Naive thymus-derived CD4-positive, alpha-beta T cell (primary cell): ENCODE measurements around the gene RNGTT. TPM values are rescaled to one million over a fixed set of nuclear protein-coding genes. Genes with fewer than 3 reads are reported as not detected.

Source experiments
- ATAC-seq: fragments of 150-1000 bp; cut with Tn5 transposase; 2 replicates; pipeline ENCODE4 v1.10.0; 2021; ENCODE audit warnings: mild to moderate bottlenecking, moderate library complexity
- CTCF ChIA-PET: fragments of 350-600 bp; sonication (Branson Sonifier 250); formaldehyde crosslinking; loops from one replicate; lab custom pipeline; 2021; ENCODE audit warnings: antibody characterized with exemption; lab: Charles Lee
- POLR2A ChIA-PET: fragments of 350-600 bp; sonication (Branson Sonifier 250); formaldehyde crosslinking; loops from one replicate; lab custom pipeline; 2021; ENCODE audit warnings: antibody characterized with exemption, inconsistent platforms; lab: Charles Lee
- DNase-seq, 9 donors: peaks; one replicate each; pipeline versions ENCODE4 v3.0.0 to v3.0.0-alpha.2; 2020 to 2022; ENCODE audit warnings: mixed read lengths in 1 of 9
- H3K27ac ChIP-seq: one replicate; pipeline ENCODE4 v1.7.0; 2013; ENCODE audit warnings: mild to moderate bottlenecking, low read depth, low read length, moderate library complexity
- H3K27me3 ChIP-seq, 2 donors: one replicate each; pipeline ENCODE4 v1.7.0; 2013; ENCODE audit warnings: low read length in 2 of 2, mild to moderate bottlenecking in 2 of 2, moderate library complexity in 2 of 2; ENCODE audit not compliant: control insufficient read depth in 2 of 2, insufficient read depth in 2 of 2
- H3K36me3 ChIP-seq, 3 experiments: 1 replicate in 2 of 3; 2 replicates in 1 of 3; pipeline ENCODE4 v1.7.0; 2013; ENCODE audit warnings: low read length in 3 of 3, mild to moderate bottlenecking in 3 of 3, moderate library complexity in 1 of 3; ENCODE audit not compliant: insufficient read depth in 3 of 3, control insufficient read depth in 2 of 3
- H3K4me1 ChIP-seq, 2 donors: one replicate each; pipeline ENCODE4 v1.7.0; 2013; ENCODE audit warnings: low read length in 2 of 2, mild to moderate bottlenecking in 2 of 2, moderate library complexity in 1 of 2; ENCODE audit not compliant: control insufficient read depth in 2 of 2, insufficient read depth in 2 of 2
- H3K4me3 ChIP-seq: 2 replicates; pipeline ENCODE4 v1.7.0; 2013; ENCODE audit warnings: mild to moderate bottlenecking, low read length
- H3K9me3 ChIP-seq, 3 experiments: 1 replicate in 2 of 3; 2 replicates in 1 of 3; pipeline ENCODE4 v1.7.0; 2013; ENCODE audit warnings: low read length in 3 of 3; ENCODE audit not compliant: control insufficient read depth in 2 of 3
- H3K27ac Mint-ChIP-seq, 9 donors: one replicate each; pipeline ENCODE4 v1.8.0; 2020 to 2022; ENCODE audit warnings: mixed read lengths in 9 of 9, mild to moderate bottlenecking in 8 of 9, moderate library complexity in 5 of 9, inconsistent platforms in 2 of 9
- H3K27me3 Mint-ChIP-seq, 5 donors: one replicate each; pipeline ENCODE4 v1.8.0; 2021 to 2022; ENCODE audit warnings: mixed read lengths in 5 of 5, mild to moderate bottlenecking in 1 of 5
- H3K36me3 Mint-ChIP-seq, 5 donors: one replicate each; pipeline ENCODE4 v1.8.0; 2020 to 2022; ENCODE audit warnings: mixed read lengths in 5 of 5, mild to moderate bottlenecking in 3 of 5, inconsistent platforms in 1 of 5
- H3K4me1 Mint-ChIP-seq, 7 donors: one replicate each; pipeline ENCODE4 v1.8.0; 2020 to 2022; ENCODE audit warnings: mixed read lengths in 7 of 7, mild to moderate bottlenecking in 3 of 7, inconsistent platforms in 1 of 7
- H3K4me3 Mint-ChIP-seq, 10 donors: one replicate each; pipeline ENCODE4 v1.8.0; 2020 to 2022; ENCODE audit warnings: mild to moderate bottlenecking in 10 of 10, mixed read lengths in 10 of 10, moderate library complexity in 6 of 10, inconsistent platforms in 2 of 10
- H3K9me3 Mint-ChIP-seq, 11 donors: one replicate each; pipeline ENCODE4 v1.8.0; 2020 to 2022; ENCODE audit warnings: mixed read lengths in 11 of 11, mild to moderate bottlenecking in 4 of 11, inconsistent platforms in 1 of 11, moderate library complexity in 1 of 11
- intact Hi-C, 2 donors: fragments of 100-400 bp; cut with micrococcal nuclease; formaldehyde crosslinking; loops; one replicate each; pipeline ENCODE4 v1.15.1; 2023
- polyA plus RNA-seq, 2 donors: library from polyadenylated mRNA; unstranded; fragments of 300-500 nt; fragmentation: Illumina TruSeq; gene quantifications; one replicate each; pipeline ENCODE4 v1.2.3, GENCODE V29; 2021
- total RNA-seq, 6 experiments: library from RNA in 5 of 6; stranded (reverse) in 5 of 6; gene quantifications; 1 replicate in 5 of 6; 2 replicates in 1 of 6; pipeline ENCODE4 v1.2.3 and lab custom pipeline; 2021 to 2026

The RNGTT gene
- total and polyA plus RNA-seq, 7 experiments from 2014 or later, result 15.4 to 26.5 (median 19.3) TPM

- H3K4me1 Mint-ChIP-seq, result no peaks in the 10 kb centered on the region
- intact Hi-C loops, result no loop called here
- no peaks in the 10 kb centered on the region for H3K9me3 ChIP-seq
- no peak overlapping the region for H3K4me3 ChIP-seq
- ChIA-PET CTCF (interaction anchor here (0.7 kb wide), 1 partner anchor 19 kb away, joined by 3 read pairs; no protein-coding TSS in a partner anchor), POLR2A (no interaction called here)
- peaks cover 0 to 4% (median 0%) of the 10 kb centered on the region in 11 donors for H3K9me3 Mint-ChIP-seq
- H3K4me3 Mint-ChIP-seq, result no peak overlapping the region
- H3K27ac Mint-ChIP-seq, result no peak overlapping the region
- peaks cover 0 to 47% (median 27%) of the 10 kb centered on the region in 5 donors for H3K36me3 Mint-ChIP-seq
- ATAC-seq (no peak), DNase-seq (no peak)
- H3K27ac ChIP-seq, result no peak overlapping the region
- no peaks in the 10 kb centered on the region for H3K27me3 Mint-ChIP-seq
- no peaks in the 10 kb centered on the region for H3K4me1 ChIP-seq
- peaks cover 0 to 9% (median 0%) of the 10 kb centered on the region in 3 experiments for H3K36me3 ChIP-seq
- no peaks in the 10 kb centered on the region for H3K27me3 ChIP-seq
Measured at GRCh38 chr6:88890394-88890793, 73.0 kb downstream of the RNGTT start.

DNA sequence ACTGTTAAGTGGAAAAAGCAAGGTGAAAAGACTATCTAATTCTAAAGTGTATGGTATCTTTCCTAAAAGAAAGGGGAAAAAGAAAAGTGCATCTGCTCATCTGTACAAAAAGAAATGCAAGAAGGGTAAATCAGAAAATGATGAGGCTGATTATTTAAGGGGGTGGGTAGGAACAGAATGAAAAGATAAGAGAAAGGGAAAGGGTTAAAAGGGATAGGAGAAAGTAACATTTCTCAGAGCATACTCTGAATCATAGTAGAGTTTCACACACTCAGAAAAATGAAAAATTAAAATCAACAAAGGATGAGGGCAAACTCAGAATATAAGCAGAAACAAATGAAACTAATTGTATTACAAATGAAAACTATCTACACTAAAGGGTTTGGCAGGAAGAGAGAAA lies 79.1 kb downstream of the RNGTT start:
- H3K4me3 Mint-ChIP-seq, result no peak overlapping the region
- peaks cover 0 to 15% (median 2%) of the 10 kb centered on the region in 7 donors for H3K4me1 Mint-ChIP-seq
- H3K27ac Mint-ChIP-seq, result peak overlapping the region in 2 of 9 donors; percentile 0 to 5

GRCh38 chr6:88882536-88882935 lies 80.9 kb downstream of the RNGTT start:
- peaks cover 0 to 15% (median 2%) of the 10 kb centered on the region in 7 donors for H3K4me1 Mint-ChIP-seq
- POLR2A ChIA-PET, result no interaction called here
- no peak overlapping the region for H3K4me3 Mint-ChIP-seq
- H3K9me3 Mint-ChIP-seq, result peaks cover 0 to 6% (median 0%) of the 10 kb centered on the region in 11 donors
- Histone ChIP-seq H3K4me1 (no peaks in the 10 kb centered on the region), H3K9me3 (no peaks in the 10 kb centered on the region), H3K27me3 (no peaks in the 10 kb centered on the region), H3K4me3 (no peak overlapping the region), H3K27ac (no peak overlapping the region), H3K36me3 (peaks cover 0 to 15% (median 0%) of the 10 kb centered on the region in 3 experiments)
- DNase-seq (no peak), ATAC-seq (no peak)
- no peaks in the 10 kb centered on the region for H3K27me3 Mint-ChIP-seq
- peaks cover 0 to 46% (median 43%) of the 10 kb centered on the region in 5 donors for H3K36me3 Mint-ChIP-seq
- CTCF ChIA-PET, result no interaction called here
- no peak overlapping the region for H3K27ac Mint-ChIP-seq
- intact Hi-C loops, result no loop called here

More for the DNA sequence above, 79.1 kb downstream of the RNGTT start:
- no peaks in the 10 kb centered on the region for H3K27me3 ChIP-seq
- peaks cover 0 to 15% (median 0%) of the 10 kb centered on the region in 3 experiments for H3K36me3 ChIP-seq
- no peaks in the 10 kb centered on the region for H3K4me1 ChIP-seq
- intact Hi-C loops, result no loop called here
- no peaks in the 10 kb centered on the region for H3K27me3 Mint-ChIP-seq
- no peak overlapping the region for H3K4me3 ChIP-seq
- ATAC-seq (no peak), DNase-seq (no peak)
- peaks cover 0 to 53% (median 48%) of the 10 kb centered on the region in 5 donors for H3K36me3 Mint-ChIP-seq
- no peaks in the 10 kb centered on the region for H3K9me3 ChIP-seq
- ChIA-PET POLR2A (no interaction called here), CTCF (no interaction called here)
- peaks cover 0 to 6% (median 0%) of the 10 kb centered on the region in 11 donors for H3K9me3 Mint-ChIP-seq
- no peak overlapping the region for H3K27ac ChIP-seq

GRCh38 chr6:88881451-88881850 lies 82.0 kb downstream of the RNGTT start:
- H3K4me1 Mint-ChIP-seq, result peaks cover 0 to 15% (median 2%) of the 10 kb centered on the region in 7 donors
- POLR2A ChIA-PET, result no interaction called here
- peaks cover 0 to 6% (median 0%) of the 10 kb centered on the region in 11 donors for H3K9me3 Mint-ChIP-seq
- intact Hi-C loops, result no loop called here
- no peak overlapping the region for H3K27ac ChIP-seq
- no peaks in the 10 kb centered on the region for H3K27me3 ChIP-seq
- H3K4me3 ChIP-seq, result no peak overlapping the region
- peaks cover 0 to 12% (median 0%) of the 10 kb centered on the region in 3 experiments for H3K36me3 ChIP-seq
- H3K27me3 Mint-ChIP-seq, result no peaks in the 10 kb centered on the region
- H3K36me3 Mint-ChIP-seq, result peaks cover 0 to 35% (median 32%) of the 10 kb centered on the region in 5 donors
- H3K4me1 ChIP-seq, result no peaks in the 10 kb centered on the region
- DNase-seq (no peak), ATAC-seq (no peak)
- H3K4me3 Mint-ChIP-seq, result no peak overlapping the region
- CTCF ChIA-PET, result no interaction called here
- peak overlapping the region in 1 of 9 donors; percentile 0 for H3K27ac Mint-ChIP-seq
- no peaks in the 10 kb centered on the region for H3K9me3 ChIP-seq

DNA sequence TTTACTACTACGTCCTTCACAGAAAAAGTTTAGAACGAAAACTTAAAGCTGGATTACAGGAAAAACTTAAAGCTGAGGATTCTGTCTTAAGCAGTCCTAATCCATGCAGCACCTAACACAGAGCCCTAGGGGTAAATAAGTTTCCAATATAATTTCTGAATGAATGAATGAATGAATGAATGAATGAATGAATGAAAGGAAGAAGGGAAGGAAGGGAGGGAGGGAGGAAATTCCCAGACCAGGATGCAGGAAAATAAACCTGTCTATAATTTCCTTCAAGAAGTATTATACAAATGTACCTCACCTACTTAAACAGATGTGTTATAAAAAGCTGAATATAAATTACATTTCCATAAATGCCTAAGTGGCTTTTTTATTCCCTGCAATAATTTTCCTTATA lies 83.4 kb downstream of the RNGTT start:
- Mint-ChIP-seq H3K4me3 (no peak overlapping the region), H3K9me3 (peaks cover 0 to 2% (median 0%) of the 10 kb centered on the region in 11 donors), H3K27ac (no peak overlapping the region), H3K4me1 (peaks cover 0 to 20% (median 4%) of the 10 kb centered on the region in 7 donors), H3K36me3 (peaks cover 0 to 22% (median 18%) of the 10 kb centered on the region in 5 donors), H3K27me3 (no peaks in the 10 kb centered on the region)
- Histone ChIP-seq H3K27ac (no peak overlapping the region), H3K36me3 (peaks cover 0 to 3% (median 0%) of the 10 kb centered on the region in 3 experiments), H3K4me1 (no peaks in the 10 kb centered on the region), H3K9me3 (no peaks in the 10 kb centered on the region), H3K4me3 (no peak overlapping the region), H3K27me3 (no peaks in the 10 kb centered on the region)
- CTCF ChIA-PET, result interaction anchor here (0.6 to 1.9 kb wide), 3 partner anchors 9 to 1588 kb away, joined by 3 to 6 read pairs (median 5); no protein-coding TSS in a partner anchor
- ATAC-seq (no peak), DNase-seq (no peak)
- POLR2A ChIA-PET, result no interaction called here
- intact Hi-C loops, result no loop called here

GRCh38 chr6:88877893-88878292 lies 85.5 kb downstream of the RNGTT start:
- intact Hi-C loops, result no loop called here
- Mint-ChIP-seq H3K4me1 (peaks cover 0 to 32% (median 20%) of the 10 kb centered on the region in 7 donors), H3K27ac (no peak overlapping the region), H3K9me3 (no peaks in the 10 kb centered on the region), H3K4me3 (no peak overlapping the region), H3K36me3 (peaks cover 0 to 4% (median 2%) of the 10 kb centered on the region in 5 donors), H3K27me3 (no peaks in the 10 kb centered on the region)
- Histone ChIP-seq H3K27me3 (no peaks in the 10 kb centered on the region), H3K9me3 (no peaks in the 10 kb centered on the region), H3K4me1 (no peaks in the 10 kb centered on the region), H3K36me3 (no peaks in the 10 kb centered on the region), H3K4me3 (no peak overlapping the region), H3K27ac (no peak overlapping the region)
- ChIA-PET CTCF (no interaction called here), POLR2A (no interaction called here)
- ATAC-seq (no peak), DNase-seq (no peak)

GRCh38 chr6:88872962-88873361 lies 90.5 kb downstream of the RNGTT start:
- ChIA-PET CTCF (interaction anchor here (1.9 kb wide), 1 partner anchor 1480 kb away, joined by 5 read pairs; no protein-coding TSS in a partner anchor), POLR2A (no interaction called here)
- Histone ChIP-seq H3K9me3 (no peaks in the 10 kb centered on the region), H3K27me3 (no peaks in the 10 kb centered on the region), H3K4me1 (no peaks in the 10 kb centered on the region), H3K27ac (peak overlapping the region; percentile 17), H3K4me3 (no peak overlapping the region), H3K36me3 (no peaks in the 10 kb centered on the region)
- Mint-ChIP-seq H3K4me3 (no peak overlapping the region), H3K27me3 (no peaks in the 10 kb centered on the region), H3K27ac (peak overlapping the region; percentile 1 to 73 (median 51)), H3K4me1 (peaks cover 0 to 32% (median 22%) of the 10 kb centered on the region in 7 donors), H3K36me3 (peaks cover 0 to 4% (median 0%) of the 10 kb centered on the region in 5 donors), H3K9me3 (no peaks in the 10 kb centered on the region)
- ATAC-seq, result no peak
- DNase-seq, result no peak
- intact Hi-C loops, result no loop called here
